Measurements from ENCODE around the gene TSLP. TPM values are rescaled to one million over a fixed set of nuclear protein-coding genes. Genes with fewer than 3 reads are reported as not detected.

TSLP gene
- polyA plus RNA-seq (2013) = 0.45 TPM

- H3K4me3 ChIP-seq (ENCODE audit: control insufficient read depth in 1 of 7, extremely low read depth in 1 of 7, insufficient read depth in 4 of 7, low read depth in 2 of 7, low read length in 6 of 7) = peak within 1 kb of the TSS in 4 of 7 experiments; percentile 8 to 81 (median 48)
- ChIA-PET CTCF (interaction anchor here (1.0 kb wide), 1 partner anchor 9 kb away, joined by 3 read pairs; no protein-coding TSS in a partner anchor), POLR2A (no interaction called here)
- peaks cover 0 to 26% (median 19%) of the 10 kb centered on the region in 4 experiments for H3K4me1 ChIP-seq (ENCODE audit: control extremely low read depth in 1 of 4, control insufficient read depth in 4 of 4, insufficient read depth in 4 of 4, low read length in 3 of 4)
- no peak for DNase-seq
- H3K27me3 ChIP-seq (replicated peaks in 2 of 5; ENCODE audit: control insufficient read depth in 4 of 5, insufficient read depth in 5 of 5, low read length in 4 of 5) = peaks cover 36 to 85% (median 44%) of the 10 kb centered on the region in 5 experiments
- H3K9me3 ChIP-seq (ENCODE audit: control extremely low read depth in 1 of 5, control insufficient read depth in 4 of 5, insufficient read depth in 2 of 5, low read depth in 1 of 5, low read length in 4 of 5) = no peaks in the 10 kb centered on the region
- WGBS (ENCODE audit: insufficient coverage) = 76% methylated on average over 3 of the region's 4 CpGs
- no peak within 1 kb of the TSS for H3K27ac ChIP-seq (ENCODE audit: insufficient read depth in 1 of 2, low read depth in 1 of 2, low read length in 2 of 2, poor library complexity in 1 of 2, severe bottlenecking in 2 of 2)
- H3K36me3 ChIP-seq (ENCODE audit: control insufficient read depth in 4 of 4, insufficient read depth in 4 of 4, low read length in 3 of 4) = no peaks in the 10 kb centered on the region
These were observed at the start of gene TSLP for GRCh38 chr5:111071413-111071812. TSS of gene TSLP (plus strand) at chr5:111071713. CDS start at chr5:111071891, 178 bp downstream.

- H3K36me3 ChIP-seq (ENCODE audit: control insufficient read depth in 4 of 4, insufficient read depth in 4 of 4, low read length in 3 of 4) = no peaks in the 10 kb centered on the region
- ChIA-PET POLR2A (no interaction called here), CTCF (no interaction called here)
- no peak overlapping the region for H3K4me3 ChIP-seq (ENCODE audit: control insufficient read depth in 1 of 7, extremely low read depth in 1 of 7, insufficient read depth in 4 of 7, low read depth in 2 of 7, low read length in 6 of 7)
- peaks cover 0 to 2% (median 0%) of the 10 kb centered on the region in 5 experiments for H3K27me3 ChIP-seq (replicated peaks in 2 of 5; ENCODE audit: control insufficient read depth in 4 of 5, insufficient read depth in 5 of 5, low read length in 4 of 5)
- no peaks in the 10 kb centered on the region for H3K9me3 ChIP-seq (ENCODE audit: control extremely low read depth in 1 of 5, control insufficient read depth in 4 of 5, insufficient read depth in 2 of 5, low read depth in 1 of 5, low read length in 4 of 5)
- no peaks in the 10 kb centered on the region for H3K4me1 ChIP-seq (ENCODE audit: control extremely low read depth in 1 of 4, control insufficient read depth in 4 of 4, insufficient read depth in 4 of 4, low read length in 3 of 4)
- H3K27ac ChIP-seq (ENCODE audit: insufficient read depth in 1 of 2, low read depth in 1 of 2, low read length in 2 of 2, poor library complexity in 1 of 2, severe bottlenecking in 2 of 2) = no peak overlapping the region
- 80% methylated on average over 3 of the region's 5 CpGs for WGBS (ENCODE audit: insufficient coverage)
- no peak for DNase-seq
These were observed 49.2 kb upstream of the TSLP start for GRCh38 chr5:111022301-111022700.

- ChIA-PET CTCF (no interaction called here), POLR2A (no interaction called here)
- Histone ChIP-seq H3K4me3 (ENCODE audit: control insufficient read depth in 1 of 7, extremely low read depth in 1 of 7, insufficient read depth in 4 of 7, low read depth in 2 of 7, low read length in 6 of 7) (no peak overlapping the region), H3K4me1 (ENCODE audit: control extremely low read depth in 1 of 4, control insufficient read depth in 4 of 4, insufficient read depth in 4 of 4, low read length in 3 of 4) (no peaks in the 10 kb centered on the region), H3K27me3 (replicated peaks in 2 of 5; ENCODE audit: control insufficient read depth in 4 of 5, insufficient read depth in 5 of 5, low read length in 4 of 5) (peaks cover 0 to 2% (median 0%) of the 10 kb centered on the region in 5 experiments), H3K9me3 (ENCODE audit: control extremely low read depth in 1 of 5, control insufficient read depth in 4 of 5, insufficient read depth in 2 of 5, low read depth in 1 of 5, low read length in 4 of 5) (no peaks in the 10 kb centered on the region), H3K27ac (ENCODE audit: insufficient read depth in 1 of 2, low read depth in 1 of 2, low read length in 2 of 2, poor library complexity in 1 of 2, severe bottlenecking in 2 of 2) (no peak overlapping the region), H3K36me3 (ENCODE audit: control insufficient read depth in 4 of 4, insufficient read depth in 4 of 4, low read length in 3 of 4) (no peaks in the 10 kb centered on the region)
- WGBS (ENCODE audit: insufficient coverage) = no CpG with 5 or more reads among the region's 2 CpGs
- DNase-seq = no peak
These were observed 42.6 kb upstream of the TSLP start for GRCh38 chr5:111028865-111029264.

- Histone ChIP-seq H3K4me1 (ENCODE audit: control extremely low read depth in 1 of 4, control insufficient read depth in 4 of 4, insufficient read depth in 4 of 4, low read length in 3 of 4) (no peaks in the 10 kb centered on the region), H3K4me3 (ENCODE audit: control insufficient read depth in 1 of 7, extremely low read depth in 1 of 7, insufficient read depth in 4 of 7, low read depth in 2 of 7, low read length in 6 of 7) (no peak overlapping the region), H3K27ac (ENCODE audit: insufficient read depth in 1 of 2, low read depth in 1 of 2, low read length in 2 of 2, poor library complexity in 1 of 2, severe bottlenecking in 2 of 2) (no peak overlapping the region), H3K36me3 (ENCODE audit: control insufficient read depth in 4 of 4, insufficient read depth in 4 of 4, low read length in 3 of 4) (no peaks in the 10 kb centered on the region), H3K9me3 (ENCODE audit: control extremely low read depth in 1 of 5, control insufficient read depth in 4 of 5, insufficient read depth in 2 of 5, low read depth in 1 of 5, low read length in 4 of 5) (no peaks in the 10 kb centered on the region), H3K27me3 (replicated peaks in 2 of 5; ENCODE audit: control insufficient read depth in 4 of 5, insufficient read depth in 5 of 5, low read length in 4 of 5) (no peaks in the 10 kb centered on the region)
- 40% methylated on average over 2 of the region's 5 CpGs for WGBS (ENCODE audit: insufficient coverage)
- ChIA-PET CTCF (interaction anchor here (0.6 kb wide), 1 partner anchor 266 kb away, joined by 3 read pairs; no protein-coding TSS in a partner anchor), POLR2A (no interaction called here)
- DNase-seq = no peak
These were observed 27.6 kb upstream of the TSLP start for GRCh38 chr5:111043712-111044506.

DNA sequence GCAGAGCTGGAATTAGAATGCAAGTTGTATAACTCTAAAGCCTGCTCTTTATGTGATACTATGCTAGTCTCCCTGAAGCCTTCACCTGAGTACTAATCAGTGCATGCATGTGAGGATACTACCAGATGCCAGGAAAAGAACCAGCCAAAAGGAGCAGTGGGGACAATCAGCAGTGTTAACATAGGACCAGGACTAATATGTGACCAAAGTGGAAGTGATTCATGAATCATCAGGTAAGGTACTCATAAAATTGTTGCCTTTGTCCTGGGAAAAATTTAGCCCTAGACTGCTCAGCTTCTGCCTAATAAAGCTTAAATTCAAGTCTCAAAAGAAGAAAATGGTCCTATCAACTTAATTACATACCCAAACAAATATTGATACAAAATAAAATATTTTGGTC lies 13.4 kb upstream of the TSLP start:
- CTCF ChIA-PET = no interaction called here

DNA sequence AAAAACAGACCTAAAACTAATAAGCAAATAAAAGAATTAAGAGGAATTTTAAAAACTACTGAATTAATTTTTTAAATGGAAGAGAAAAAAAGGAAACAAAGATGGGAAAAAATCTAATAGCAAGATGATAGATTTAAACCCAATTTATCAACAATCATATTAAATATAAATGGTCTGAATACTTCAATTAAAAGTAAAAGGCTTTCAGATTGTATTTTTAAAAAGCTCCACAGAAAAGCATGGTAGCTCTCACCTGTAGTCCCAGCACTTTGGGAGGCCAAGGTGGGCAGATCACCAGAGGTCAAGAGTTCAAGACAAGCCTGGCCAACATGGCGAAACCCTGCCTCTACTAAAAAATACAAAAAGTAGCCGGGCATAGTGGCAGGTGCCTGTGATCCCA lies 11.3 kb upstream of the TSLP start:
- Histone ChIP-seq H3K27me3 (replicated peaks in 2 of 5; ENCODE audit: control insufficient read depth in 4 of 5, insufficient read depth in 5 of 5, low read length in 4 of 5) (peaks cover 0 to 6% (median 0%) of the 10 kb centered on the region in 5 experiments), H3K4me1 (ENCODE audit: control extremely low read depth in 1 of 4, control insufficient read depth in 4 of 4, insufficient read depth in 4 of 4, low read length in 3 of 4) (no peaks in the 10 kb centered on the region), H3K4me3 (ENCODE audit: control insufficient read depth in 1 of 7, extremely low read depth in 1 of 7, insufficient read depth in 4 of 7, low read depth in 2 of 7, low read length in 6 of 7) (no peak overlapping the region), H3K27ac (ENCODE audit: insufficient read depth in 1 of 2, low read depth in 1 of 2, low read length in 2 of 2, poor library complexity in 1 of 2, severe bottlenecking in 2 of 2) (no peak overlapping the region), H3K9me3 (ENCODE audit: control extremely low read depth in 1 of 5, control insufficient read depth in 4 of 5, insufficient read depth in 2 of 5, low read depth in 1 of 5, low read length in 4 of 5) (peaks cover 0 to 2% (median 0%) of the 10 kb centered on the region in 5 experiments), H3K36me3 (ENCODE audit: control insufficient read depth in 4 of 4, insufficient read depth in 4 of 4, low read length in 3 of 4) (no peaks in the 10 kb centered on the region)
- 100% methylated on average over 1 of the region's 2 CpGs for WGBS (ENCODE audit: insufficient coverage)
- CTCF ChIA-PET = no interaction called here
- no peak for DNase-seq
- POLR2A ChIA-PET = no interaction called here

More for the DNA sequence above, 13.4 kb upstream of the TSLP start:
- DNase-seq = no peak
- Histone ChIP-seq H3K27ac (ENCODE audit: insufficient read depth in 1 of 2, low read depth in 1 of 2, low read length in 2 of 2, poor library complexity in 1 of 2, severe bottlenecking in 2 of 2) (no peak overlapping the region), H3K9me3 (ENCODE audit: control extremely low read depth in 1 of 5, control insufficient read depth in 4 of 5, insufficient read depth in 2 of 5, low read depth in 1 of 5, low read length in 4 of 5) (peaks cover 0 to 2% (median 0%) of the 10 kb centered on the region in 5 experiments), H3K4me3 (ENCODE audit: control insufficient read depth in 1 of 7, extremely low read depth in 1 of 7, insufficient read depth in 4 of 7, low read depth in 2 of 7, low read length in 6 of 7) (no peak overlapping the region), H3K36me3 (ENCODE audit: control insufficient read depth in 4 of 4, insufficient read depth in 4 of 4, low read length in 3 of 4) (no peaks in the 10 kb centered on the region), H3K4me1 (ENCODE audit: control extremely low read depth in 1 of 4, control insufficient read depth in 4 of 4, insufficient read depth in 4 of 4, low read length in 3 of 4) (no peaks in the 10 kb centered on the region), H3K27me3 (replicated peaks in 2 of 5; ENCODE audit: control insufficient read depth in 4 of 5, insufficient read depth in 5 of 5, low read length in 4 of 5) (peaks cover 0 to 2% (median 0%) of the 10 kb centered on the region in 5 experiments)
- POLR2A ChIA-PET = no interaction called here

GRCh38 chr5:111061618-111062017 lies 9.9 kb upstream of the TSLP start:
- DNase-seq = no peak
- no peak overlapping the region for H3K27ac ChIP-seq (ENCODE audit: insufficient read depth in 1 of 2, low read depth in 1 of 2, low read length in 2 of 2, poor library complexity in 1 of 2, severe bottlenecking in 2 of 2)
- peaks cover 2 to 10% (median 4%) of the 10 kb centered on the region in 5 experiments for H3K27me3 ChIP-seq (replicated peaks in 2 of 5; ENCODE audit: control insufficient read depth in 4 of 5, insufficient read depth in 5 of 5, low read length in 4 of 5)
- H3K36me3 ChIP-seq (ENCODE audit: control insufficient read depth in 4 of 4, insufficient read depth in 4 of 4, low read length in 3 of 4) = no peaks in the 10 kb centered on the region
- ChIA-PET CTCF (no interaction called here), POLR2A (no interaction called here)
- H3K9me3 ChIP-seq (ENCODE audit: control extremely low read depth in 1 of 5, control insufficient read depth in 4 of 5, insufficient read depth in 2 of 5, low read depth in 1 of 5, low read length in 4 of 5) = no peaks in the 10 kb centered on the region
- H3K4me3 ChIP-seq (ENCODE audit: control insufficient read depth in 1 of 7, extremely low read depth in 1 of 7, insufficient read depth in 4 of 7, low read depth in 2 of 7, low read length in 6 of 7) = no peak overlapping the region
- no peaks in the 10 kb centered on the region for H3K4me1 ChIP-seq (ENCODE audit: control extremely low read depth in 1 of 4, control insufficient read depth in 4 of 4, insufficient read depth in 4 of 4, low read length in 3 of 4)
